Activated CD4-positive, alpha-beta T cell treated with anti-CD3 and anti-CD28 coated beads, Interleukin-2, amount 10 ng/mL, durations not matched to agents 24 days and 14 days (primary cell): ENCODE results near the gene POR. TPM values are rescaled to one million over a fixed set of nuclear protein-coding genes. Genes with fewer than 3 reads are reported as not detected.

Experiments
- DNase-seq: peaks from one replicate; pipeline ENCODE4 v3.0.0; 2022
- H3K27ac Mint-ChIP-seq: one replicate; pipeline ENCODE4 v1.8.0; 2022; ENCODE audit warnings: mild to moderate bottlenecking, mixed read lengths
- H3K27me3 Mint-ChIP-seq: one replicate; pipeline ENCODE4 v1.8.0; 2022; ENCODE audit warnings: mixed read lengths
- H3K36me3 Mint-ChIP-seq: one replicate; pipeline ENCODE4 v1.8.0; 2022; ENCODE audit warnings: low read depth, mild to moderate bottlenecking, mixed read lengths
- H3K4me1 Mint-ChIP-seq: one replicate; pipeline ENCODE4 v1.8.0; 2021; ENCODE audit warnings: mixed read lengths
- H3K4me3 Mint-ChIP-seq: one replicate; pipeline ENCODE4 v1.8.0; 2022; ENCODE audit warnings: mild to moderate bottlenecking, moderate library complexity, mixed read lengths
- H3K9me3 Mint-ChIP-seq: one replicate; pipeline ENCODE4 v1.8.0; 2021; ENCODE audit warnings: mixed read lengths
- intact Hi-C: fragments of 100-400 bp; cut with micrococcal nuclease; formaldehyde crosslinking; loops from one replicate; pipeline ENCODE4 v1.15.1; 2023
- total RNA-seq: library from RNA; stranded (reverse); gene quantifications from 2 replicates; pipeline ENCODE4 v1.2.3, GENCODE V29; 2022

POR gene
- total RNA-seq, 1 donor from 2014 or later = 69.4 TPM

DNA sequence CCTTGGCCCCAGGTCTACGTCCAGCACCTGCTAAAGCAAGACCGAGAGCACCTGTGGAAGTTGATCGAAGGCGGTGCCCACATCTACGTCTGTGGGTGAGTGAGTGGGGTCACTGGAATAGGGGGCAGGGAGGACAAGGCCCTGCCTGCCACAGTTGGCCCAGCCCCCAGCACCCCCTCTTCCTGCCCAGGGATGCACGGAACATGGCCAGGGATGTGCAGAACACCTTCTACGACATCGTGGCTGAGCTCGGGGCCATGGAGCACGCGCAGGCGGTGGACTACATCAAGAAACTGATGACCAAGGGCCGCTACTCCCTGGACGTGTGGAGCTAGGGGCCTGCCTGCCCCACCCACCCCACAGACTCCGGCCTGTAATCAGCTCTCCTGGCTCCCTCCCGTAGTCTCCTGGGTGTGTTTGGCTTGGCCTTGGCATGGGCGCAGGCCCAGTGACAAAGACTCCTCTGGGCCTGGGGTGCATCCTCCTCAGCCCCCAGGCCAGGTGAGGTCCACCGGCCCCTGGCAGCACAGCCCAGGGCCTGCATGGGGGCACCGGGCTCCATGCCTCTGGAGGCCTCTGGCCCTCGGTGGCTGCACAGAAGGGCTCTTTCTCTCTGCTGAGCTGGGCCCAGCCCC lies 71.3 kb downstream of the POR start:
- intact Hi-C loops = no loop called here
- Mint-ChIP-seq H3K36me3 (peaks cover 11% of the 10 kb centered on the region), H3K9me3 (no peaks in the 10 kb centered on the region), H3K27ac (no peak overlapping the region), H3K4me3 (no peak overlapping the region), H3K4me1 (peaks cover 12% of the 10 kb centered on the region), H3K27me3 (no peaks in the 10 kb centered on the region)
- DNase-seq = no peak

DNA sequence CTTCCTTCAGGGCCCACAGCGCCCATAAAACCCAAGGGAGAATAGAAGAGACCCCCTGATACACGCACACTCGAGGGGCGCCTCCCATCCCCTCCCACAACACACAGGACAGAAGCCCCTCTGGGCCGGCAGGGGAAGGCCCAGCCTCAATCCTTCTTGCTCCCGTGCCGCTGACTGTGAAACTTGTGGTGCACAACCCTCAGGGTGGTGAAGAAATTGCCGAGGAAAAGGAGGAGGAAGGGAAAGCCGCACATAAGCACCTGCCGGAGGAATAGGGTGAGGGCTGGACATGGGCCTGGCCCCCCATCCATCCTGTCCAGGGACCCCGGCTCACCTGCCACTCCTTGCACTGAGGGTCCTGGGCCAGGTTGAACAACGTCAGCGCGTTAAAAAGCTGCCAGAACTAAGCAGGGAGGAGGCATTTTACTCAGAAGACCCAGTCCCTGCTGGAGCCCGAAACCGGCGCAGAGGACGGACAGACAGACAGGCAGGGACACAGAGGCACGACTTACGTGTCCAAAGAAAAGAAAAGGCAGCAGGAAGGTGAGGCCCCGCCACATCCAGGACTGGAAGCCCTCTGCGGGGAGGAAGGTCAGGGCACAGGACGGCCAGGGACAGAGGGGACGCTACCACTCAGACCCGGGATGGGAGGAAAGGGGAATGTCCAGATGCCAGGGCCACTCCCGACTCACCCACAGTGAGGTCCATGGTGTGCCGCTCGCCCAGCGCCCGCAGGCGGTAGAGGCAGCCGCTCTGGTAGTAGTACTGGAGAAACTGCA lies 72.3 kb downstream of the POR start:
- Mint-ChIP-seq H3K9me3 (no peaks in the 10 kb centered on the region), H3K27me3 (no peaks in the 10 kb centered on the region), H3K36me3 (peaks cover 11% of the 10 kb centered on the region), H3K4me1 (peaks cover 12% of the 10 kb centered on the region), H3K27ac (no peak overlapping the region), H3K4me3 (no peak overlapping the region)
- intact Hi-C loops = no loop called here
- no peak for DNase-seq

DNA sequence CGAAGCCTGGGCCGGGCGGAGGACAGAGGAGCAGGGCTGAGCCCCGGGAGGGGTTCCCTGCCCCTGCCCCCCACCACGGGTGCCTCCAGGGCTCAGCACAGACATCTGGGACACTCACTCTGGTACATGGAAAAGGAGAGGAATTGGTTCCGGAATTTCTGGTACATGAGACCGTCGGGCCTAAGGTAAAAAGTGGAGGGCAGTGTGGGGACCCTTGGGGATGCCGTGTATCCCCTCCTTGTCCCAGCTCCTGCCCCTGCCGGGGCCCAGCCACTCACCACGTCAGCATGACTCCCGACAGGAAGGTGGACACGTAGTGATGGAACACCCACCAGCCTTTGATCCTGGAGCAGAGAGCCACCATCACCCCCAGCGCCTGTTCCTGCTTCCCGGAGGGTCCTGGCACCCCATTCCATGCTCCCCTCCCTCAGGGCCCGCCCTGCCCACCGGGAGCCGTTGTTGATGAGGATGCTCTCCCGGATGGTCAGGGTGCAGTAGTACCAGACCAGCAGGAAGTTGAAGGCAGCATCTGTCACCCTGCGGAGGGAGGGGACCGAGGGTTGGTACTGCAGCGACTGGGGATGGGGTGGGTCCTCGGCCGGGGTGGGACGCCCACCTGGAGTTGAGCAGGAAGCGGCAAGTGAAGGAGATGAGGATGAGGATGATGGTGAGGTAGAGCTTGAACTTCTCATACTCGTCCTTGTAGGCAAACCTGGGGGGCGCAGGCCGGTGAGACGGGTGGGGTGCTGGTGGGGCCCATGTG lies 73.0 kb downstream of the POR start:
- Mint-ChIP-seq H3K9me3 (no peaks in the 10 kb centered on the region), H3K4me3 (no peak overlapping the region), H3K27me3 (no peaks in the 10 kb centered on the region), H3K4me1 (peaks cover 13% of the 10 kb centered on the region), H3K27ac (no peak overlapping the region), H3K36me3 (peaks cover 11% of the 10 kb centered on the region)
- intact Hi-C loops = no loop called here
- DNase-seq = no peak

DNA sequence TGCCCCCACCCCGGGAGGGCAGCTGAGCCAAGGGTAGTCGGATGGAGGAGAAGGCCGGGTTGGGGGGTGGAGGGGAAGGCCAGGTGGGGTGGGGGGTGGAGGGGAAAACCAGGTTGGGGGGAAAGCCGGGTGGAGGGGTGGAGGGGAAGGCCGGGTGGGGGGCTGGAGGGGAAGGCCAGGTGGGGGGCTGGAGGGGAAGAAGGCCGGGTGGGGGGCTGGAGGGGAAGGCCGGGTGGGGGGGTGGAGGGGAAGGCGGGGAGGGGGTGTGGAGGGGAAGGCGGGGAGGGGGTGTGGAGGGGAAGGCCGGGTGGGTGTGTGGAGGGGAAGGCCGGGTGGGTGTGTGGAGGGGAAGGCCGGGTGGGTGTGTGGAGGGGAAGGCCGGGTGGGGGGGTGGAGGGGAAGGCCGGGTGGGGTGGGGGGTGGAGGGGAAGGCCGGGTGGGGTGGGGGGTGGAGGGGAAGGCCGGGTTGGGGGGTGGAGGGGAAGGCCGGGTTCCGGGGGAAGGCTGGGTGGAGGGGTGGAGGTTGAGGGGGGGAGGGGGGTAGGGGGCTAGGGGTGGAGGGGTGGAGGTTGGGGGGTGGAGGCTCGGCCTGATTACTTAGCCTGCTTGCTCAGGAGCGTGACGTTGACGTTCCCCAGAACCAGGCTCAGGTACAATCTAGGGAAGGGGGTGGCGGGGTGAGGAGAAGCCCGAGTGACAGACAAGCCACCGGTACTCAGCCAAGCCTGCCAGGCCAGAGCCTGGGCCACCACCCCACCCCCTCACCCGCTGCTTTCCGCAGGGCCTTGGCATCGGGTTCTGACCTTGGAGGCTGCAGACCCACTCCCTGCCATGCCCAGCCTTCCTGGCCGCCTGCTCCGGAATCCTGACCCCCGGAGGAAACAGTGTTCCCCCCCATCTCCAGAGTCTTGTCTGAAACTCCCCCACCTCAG lies 73.9 kb downstream of the POR start:
- no peak overlapping the region for H3K4me3 Mint-ChIP-seq
- intact Hi-C loops = no loop called here
- no peak for DNase-seq

DNA sequence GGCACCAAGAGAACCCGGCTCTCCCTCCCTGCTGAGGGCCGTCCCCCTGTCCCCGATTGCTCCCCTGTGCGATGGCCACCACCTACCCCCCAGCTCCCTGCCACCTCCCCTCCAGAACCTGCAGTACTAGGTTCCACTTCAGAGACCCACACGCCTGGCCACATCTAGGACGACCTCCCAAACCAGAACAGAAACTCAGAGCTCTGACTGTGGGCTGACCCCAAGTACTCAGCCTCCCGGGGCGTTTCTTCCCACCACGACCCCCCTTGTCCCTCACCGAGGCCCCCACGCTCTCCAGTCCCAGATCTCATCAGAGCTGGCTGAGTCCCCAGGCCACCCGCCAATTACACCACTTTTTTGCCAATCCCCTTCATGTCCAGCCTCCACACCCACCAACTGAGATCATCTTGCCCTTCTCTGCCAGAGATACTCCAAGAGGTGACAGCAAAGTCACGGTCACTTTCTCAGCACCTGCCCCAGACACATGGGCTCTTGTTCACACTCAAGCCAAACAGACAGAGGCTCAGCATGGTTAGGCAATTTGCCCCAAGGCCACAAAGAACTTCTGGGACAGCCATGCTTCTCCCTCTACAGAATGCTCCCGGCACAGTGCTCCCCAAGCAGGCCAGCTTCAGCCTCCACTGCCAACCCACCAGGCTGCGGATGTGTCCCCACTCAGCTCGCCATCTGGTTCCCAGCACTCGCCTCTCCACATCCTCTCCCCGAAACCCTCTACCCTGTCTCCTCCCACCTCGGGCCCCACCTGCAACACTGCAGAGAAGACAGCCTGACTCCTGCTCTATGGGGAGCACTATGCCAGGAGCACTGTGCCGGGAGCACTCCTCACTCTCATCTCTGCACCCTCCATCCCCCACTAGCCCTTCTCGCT lies 74.8 kb downstream of the POR start:
- Mint-ChIP-seq H3K4me1 (peaks cover 19% of the 10 kb centered on the region), H3K4me3 (no peak overlapping the region), H3K27me3 (no peaks in the 10 kb centered on the region), H3K9me3 (no peaks in the 10 kb centered on the region), H3K36me3 (peaks cover 11% of the 10 kb centered on the region), H3K27ac (peak overlapping the region; percentile 4)
- intact Hi-C loops = loop anchor here (5.0 kb wide), 1 partner anchor 112 kb away; the partner anchor contains the start of gene RHBDD2
- DNase-seq = no peak

More for the DNA sequence above, 73.9 kb downstream of the POR start:
- Mint-ChIP-seq H3K4me1 (peaks cover 18% of the 10 kb centered on the region), H3K36me3 (peaks cover 11% of the 10 kb centered on the region), H3K27ac (no peak overlapping the region), H3K27me3 (no peaks in the 10 kb centered on the region), H3K9me3 (no peaks in the 10 kb centered on the region)

DNA sequence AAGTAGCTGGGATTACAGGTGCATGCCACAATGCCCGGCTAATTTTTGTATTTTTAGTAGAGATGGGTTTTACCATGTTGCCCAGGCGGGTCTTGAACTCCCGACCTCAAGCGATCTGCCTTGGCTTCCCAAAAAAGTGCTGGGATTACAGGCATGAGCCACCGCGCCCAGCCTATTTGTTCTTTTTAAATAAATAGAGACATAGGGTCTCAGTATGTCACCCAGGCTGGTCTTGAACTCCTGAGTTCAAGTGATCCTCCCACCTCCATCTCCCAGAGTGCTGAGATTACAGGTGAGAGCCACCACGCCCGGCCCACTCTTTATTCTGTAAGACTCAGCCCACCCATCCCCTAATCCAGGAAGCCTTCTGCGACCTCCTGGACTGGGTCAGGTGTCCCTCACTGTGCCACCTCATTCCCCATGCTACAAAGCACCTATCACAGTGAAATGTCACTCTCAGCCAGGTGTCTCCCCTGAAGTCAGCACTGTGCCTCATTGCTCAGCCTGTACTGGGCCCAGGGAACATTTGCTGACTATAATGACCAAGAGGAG lies 76.7 kb downstream of the POR start:
- intact Hi-C loops = loop anchor here (5.0 kb wide), 1 partner anchor 114 kb away; the partner anchor contains the start of gene RHBDD2
- Mint-ChIP-seq H3K27ac (no peak overlapping the region), H3K9me3 (no peaks in the 10 kb centered on the region), H3K4me1 (peaks cover 22% of the 10 kb centered on the region), H3K27me3 (no peaks in the 10 kb centered on the region), H3K4me3 (no peak overlapping the region), H3K36me3 (peaks cover 17% of the 10 kb centered on the region)
- DNase-seq = no peak

DNA sequence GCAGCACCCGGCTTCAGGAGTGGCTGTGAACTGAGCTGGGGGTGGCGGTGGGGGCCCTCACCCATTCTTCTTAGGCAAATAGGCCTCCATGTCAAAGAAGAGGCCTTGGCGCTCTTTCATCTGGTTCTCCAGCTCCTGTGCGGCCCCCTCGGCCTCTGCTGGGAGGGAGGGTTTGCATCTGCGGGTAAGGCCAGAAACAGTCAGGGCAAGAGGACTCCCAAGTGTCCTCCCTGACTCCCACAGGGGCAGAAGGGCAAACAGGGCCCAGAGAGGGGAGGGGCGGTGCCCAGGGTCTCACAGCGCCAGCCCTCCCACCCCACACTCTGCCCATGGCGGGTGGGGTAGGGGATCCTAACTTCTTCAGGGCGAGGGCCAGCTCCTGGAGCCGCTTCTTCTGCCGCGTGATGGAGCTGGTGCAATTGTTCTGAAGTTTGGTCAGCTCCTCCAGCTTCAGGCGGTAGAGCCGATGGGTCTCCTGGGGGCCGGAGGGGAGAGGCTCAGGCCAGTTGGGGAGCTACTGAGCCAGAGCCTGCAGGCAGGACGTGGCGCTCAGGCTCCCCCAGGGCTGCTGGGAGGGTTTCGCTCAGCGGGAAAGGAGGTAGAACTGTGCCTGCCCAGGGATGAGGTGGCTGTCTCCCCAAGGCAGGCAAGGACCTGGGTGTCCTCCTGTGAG lies 77.3 kb downstream of the POR start:
- no peak overlapping the region for H3K27ac Mint-ChIP-seq
- H3K4me3 Mint-ChIP-seq = no peak overlapping the region
- no peak for DNase-seq
- H3K27me3 Mint-ChIP-seq = no peaks in the 10 kb centered on the region
- H3K36me3 Mint-ChIP-seq = peaks cover 17% of the 10 kb centered on the region
- intact Hi-C loops = loop anchor here (5.0 kb wide), 1 partner anchor 115 kb away; the partner anchor contains the start of gene RHBDD2
- peaks cover 27% of the 10 kb centered on the region for H3K4me1 Mint-ChIP-seq
- no peaks in the 10 kb centered on the region for H3K9me3 Mint-ChIP-seq

DNA sequence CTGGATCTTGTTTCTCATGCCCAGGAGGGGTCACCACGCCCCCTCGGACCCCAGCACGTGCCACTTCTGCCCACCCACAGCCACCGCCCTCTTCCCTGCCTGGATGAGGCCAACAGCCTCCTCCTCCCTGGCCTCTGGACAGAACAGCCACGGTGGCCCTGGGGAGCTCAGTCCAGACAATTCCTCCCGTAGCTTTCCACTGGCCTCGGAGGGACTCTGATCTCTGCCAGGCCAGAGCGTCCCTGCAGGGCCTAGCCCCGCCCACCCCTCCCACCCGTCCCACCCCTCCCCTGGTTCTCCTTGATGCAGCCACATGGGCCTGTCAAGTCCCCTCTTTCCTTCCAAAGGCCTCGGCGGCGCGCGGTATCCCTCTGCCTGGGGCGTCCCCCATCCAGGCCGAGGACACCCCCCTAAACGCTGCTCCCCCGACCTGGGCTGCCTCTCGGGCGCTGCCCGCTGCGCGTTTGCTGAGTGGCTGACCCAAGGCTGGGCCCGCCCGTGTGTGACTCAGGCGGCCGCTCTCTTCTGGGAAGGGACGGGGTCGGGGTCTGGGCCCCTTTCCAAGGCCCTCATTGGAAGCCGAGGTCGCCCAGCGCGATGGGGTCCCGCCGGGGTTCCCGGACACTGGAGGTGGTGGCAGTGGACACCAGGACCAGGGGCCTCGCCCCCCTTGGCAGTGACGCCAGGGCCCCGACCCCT lies 78.9 kb downstream of the POR start:
- H3K4me1 Mint-ChIP-seq = peaks cover 36% of the 10 kb centered on the region

DNA sequence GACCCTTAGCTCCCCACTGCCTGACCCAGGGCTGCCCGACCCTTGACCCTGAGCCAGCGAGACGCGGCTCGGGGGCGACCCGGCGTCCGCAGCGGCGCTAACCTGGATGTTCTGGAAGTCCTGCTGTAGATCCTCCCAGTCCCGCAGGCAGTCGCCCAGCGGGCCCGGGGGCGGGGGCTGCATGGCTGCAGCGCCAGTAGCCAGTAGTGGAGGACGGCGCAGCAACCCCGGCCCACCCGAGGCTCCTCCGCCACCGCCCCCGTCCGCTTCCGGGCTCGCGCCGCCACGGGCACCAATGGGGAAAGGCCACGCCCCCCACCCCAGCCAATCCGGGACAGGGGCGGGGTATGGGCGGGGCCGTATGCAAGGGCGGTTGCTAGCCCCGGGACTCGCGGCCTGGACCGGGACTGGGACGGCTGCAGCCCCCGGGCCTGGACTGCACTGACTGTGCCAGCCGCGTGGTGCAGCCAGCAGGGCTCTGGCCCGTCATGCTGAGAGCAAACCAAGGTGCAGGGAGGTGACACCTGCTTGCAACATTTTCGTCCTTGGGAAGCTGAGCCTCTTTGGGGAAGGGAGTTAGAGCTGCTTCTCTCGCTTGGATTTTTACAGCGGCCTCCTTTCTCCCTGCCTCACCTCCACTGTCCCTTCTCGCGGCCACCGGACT lies 79.6 kb downstream of the POR start, which contains the start of gene TMEM120A:
TMEM120A (minus strand) TSS at position 208 of the 664 bp plus-strand sequence; CDS start at position 183, 25 bp downstream.
- no peaks in the 10 kb centered on the region for H3K9me3 Mint-ChIP-seq
- peak within 1 kb of the TSS; percentile 41 for H3K27ac Mint-ChIP-seq
- peak; percentile 99 for DNase-seq
- H3K4me1 Mint-ChIP-seq = peaks cover 36% of the 10 kb centered on the region
- H3K4me3 Mint-ChIP-seq = peak within 1 kb of the TSS; percentile 81
- peaks cover 26% of the 10 kb centered on the region for H3K36me3 Mint-ChIP-seq
- intact Hi-C loops = loop anchor here (1.0 to 5.0 kb wide), 4 partner anchors 15 to 117 kb away; partner anchors contain the start of genes MDH2, POR and RHBDD2
- H3K27me3 Mint-ChIP-seq = no peaks in the 10 kb centered on the region

More for the DNA sequence above, 78.9 kb downstream of the POR start:
- intact Hi-C loops = loop anchor here (1.0 to 5.0 kb wide), 4 partner anchors 15 to 117 kb away; partner anchors contain the start of genes MDH2, POR and RHBDD2
- peak; percentile 76 for DNase-seq
- H3K36me3 Mint-ChIP-seq = peaks cover 23% of the 10 kb centered on the region
- peak overlapping the region; percentile 81 for H3K4me3 Mint-ChIP-seq
- H3K27me3 Mint-ChIP-seq = no peaks in the 10 kb centered on the region
- H3K9me3 Mint-ChIP-seq = no peaks in the 10 kb centered on the region
- peak overlapping the region; percentile 41 for H3K27ac Mint-ChIP-seq

DNA sequence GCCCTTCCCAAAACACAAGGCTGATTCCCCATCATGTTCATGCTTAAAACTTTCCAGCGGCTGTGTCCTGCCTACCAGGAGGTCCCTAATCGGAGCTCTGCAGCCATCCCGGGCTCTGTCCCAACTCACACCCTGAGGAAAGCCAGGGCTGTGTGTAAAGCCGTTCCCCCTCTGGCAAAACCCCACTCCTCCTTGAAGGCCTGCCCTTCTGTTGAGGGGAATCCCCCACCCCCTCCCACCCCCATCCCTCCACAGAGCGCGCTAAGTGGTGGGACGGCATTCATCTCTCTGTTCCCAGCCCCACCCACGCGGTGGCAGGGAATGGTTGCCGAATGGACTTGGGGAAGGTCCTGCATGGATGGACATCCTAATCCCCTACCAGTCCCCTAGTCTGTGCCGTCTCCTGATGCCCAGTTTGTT lies 80.1 kb downstream of the POR start:
- peak overlapping the region; percentile 81 for H3K4me3 Mint-ChIP-seq
- H3K36me3 Mint-ChIP-seq = peaks cover 26% of the 10 kb centered on the region
- intact Hi-C loops = loop anchor here (2.0 kb wide), 1 partner anchor 54 kb away; the partner anchor contains the start of gene MDH2
- H3K27ac Mint-ChIP-seq = no peak overlapping the region
- DNase-seq = no peak
- H3K27me3 Mint-ChIP-seq = no peaks in the 10 kb centered on the region
- H3K4me1 Mint-ChIP-seq = peaks cover 32% of the 10 kb centered on the region
- no peaks in the 10 kb centered on the region for H3K9me3 Mint-ChIP-seq
